GM20000 (cell line): ENCODE measurements around the gene XIRP1.

Source experiments
- DNase-seq: peaks from one replicate; pipeline ENCODE4 v3.0.0; 2012; ENCODE audit warnings: low spot score
- CTCF ChIP-seq: IDR thresholded peaks from 2 replicates; pipeline ENCODE4 v1.5.1; 2012; ENCODE audit warnings: mild to moderate bottlenecking, control low read depth; ENCODE audit errors: extremely low read depth, missing control alignments

The XIRP1 gene

GRCh38 chr3:39196671-39197356 is 4.4 kb upstream of the XIRP1 start:
- TF ChIP-seq CTCF = no peak
- no peak for DNase-seq

DNA sequence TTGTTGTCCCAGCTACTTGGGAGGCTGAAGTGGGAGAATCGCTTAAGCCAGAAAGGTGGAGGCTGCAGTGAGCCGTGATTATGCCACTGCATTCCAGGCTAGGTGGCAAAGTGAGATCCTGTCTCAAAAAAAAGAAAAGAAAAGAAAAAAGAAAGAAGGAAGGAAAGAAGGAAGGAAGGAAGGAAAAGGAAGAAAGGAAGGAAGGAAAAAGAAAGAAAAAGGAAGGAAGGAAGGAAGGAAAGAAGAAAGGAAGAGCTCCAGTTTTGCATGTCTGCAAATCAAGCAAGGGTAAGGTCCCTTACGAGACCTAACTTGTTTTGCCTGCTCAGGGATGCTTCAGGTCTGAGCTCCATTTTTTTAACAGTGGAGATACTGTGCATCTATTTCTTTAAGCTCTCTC is 3.6 kb upstream of the XIRP1 start:
- TF ChIP-seq CTCF = no peak
- no peak for DNase-seq

GRCh38 chr3:39193391-39193790 is 996 bp upstream of the XIRP1 start:
- no peak for DNase-seq
- TF ChIP-seq CTCF = no peak

GRCh38 chr3:39191773-39192172 is 622 bp downstream of the XIRP1 start:
- no peak for DNase-seq
- TF ChIP-seq CTCF = no peak

DNA sequence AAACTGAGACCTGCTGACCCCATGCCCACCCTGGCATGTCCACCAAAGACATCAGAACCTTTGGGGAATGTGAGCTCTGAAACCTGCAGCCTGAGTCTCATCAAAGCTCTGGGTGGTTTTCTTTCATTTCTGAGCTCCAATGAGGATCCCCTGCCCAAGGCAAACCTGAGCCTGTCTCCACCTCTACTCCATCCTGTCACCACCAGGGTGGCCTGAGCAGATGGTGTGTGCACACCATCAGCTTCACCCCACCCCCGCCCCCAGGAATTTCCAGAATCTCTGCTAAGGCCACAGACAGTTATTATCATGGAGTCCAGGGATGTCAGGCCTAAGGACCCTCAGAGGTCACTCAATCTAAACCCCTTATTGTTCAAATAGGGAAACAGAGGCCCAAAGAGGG is 1.3 kb downstream of the XIRP1 start:
- no peak for TF ChIP-seq CTCF
- DNase-seq = no peak

DNA sequence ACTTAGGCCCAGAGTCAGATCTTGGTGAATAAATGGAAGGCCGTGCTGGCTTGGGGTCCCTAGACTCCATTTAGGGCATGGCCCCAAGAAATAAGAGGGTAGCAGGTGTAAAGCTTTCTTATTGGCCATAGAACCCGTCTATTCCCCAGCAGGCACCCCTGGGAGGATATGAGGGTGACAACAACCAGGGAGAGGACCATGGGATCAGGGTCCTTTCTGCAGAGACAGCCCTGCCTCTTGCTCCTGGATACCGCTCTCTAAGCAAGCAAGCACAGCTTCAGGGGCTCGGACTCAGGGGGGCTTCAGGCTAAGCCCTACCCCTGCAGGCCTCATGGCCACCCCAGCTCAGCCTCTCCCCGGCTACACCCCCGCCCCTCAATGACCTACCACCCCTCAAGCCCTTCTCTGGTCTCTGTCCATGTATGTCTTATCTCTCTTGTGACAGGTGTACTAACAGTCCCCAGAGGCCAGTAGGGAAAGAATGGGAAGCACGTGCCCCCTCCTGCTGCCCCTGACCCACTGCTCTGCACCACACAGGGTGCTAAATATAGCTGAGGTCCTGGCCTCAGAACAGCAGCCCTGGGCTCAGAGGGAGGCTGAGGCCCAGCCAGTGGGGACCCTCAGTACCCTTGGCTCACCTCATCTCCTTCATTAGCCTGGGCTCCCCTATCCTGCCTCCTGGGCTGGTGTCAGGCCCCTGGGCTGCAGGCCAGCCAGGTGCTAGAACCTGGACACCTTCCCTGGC is 1.9 kb downstream of the XIRP1 start:
- DNase-seq = no peak
- no peak for TF ChIP-seq CTCF

DNA sequence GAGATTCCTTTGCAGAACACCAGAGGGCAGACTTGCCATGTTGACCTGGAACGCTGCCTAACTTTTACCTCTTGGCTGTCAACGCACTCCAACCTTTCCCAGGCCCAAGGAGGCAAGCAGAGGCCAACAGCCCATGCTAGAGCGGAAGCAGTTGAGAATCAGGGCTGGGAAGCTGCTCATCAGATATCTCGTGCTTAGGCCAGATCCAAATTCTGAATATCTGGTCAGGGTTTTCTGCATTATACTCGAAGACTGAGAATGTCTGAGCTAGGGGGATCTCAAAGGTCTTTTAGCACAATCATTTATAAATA is 2.5 kb downstream of the XIRP1 start:
- DNase-seq = peak; percentile 77
- peak; percentile 60 for TF ChIP-seq CTCF
